DMS153 treated with DMSO at 0.1 percent for 48 hours (cell line): ENCODE data around the gene TRABD2B.

ENCODE experiments used
- DNase-seq: peaks from one replicate; lab custom pipeline; 2025; ENCODE audit not compliant: unreplicated experiment; lab: John Stamatoyannopoulos, UW

Gene TRABD2B

GRCh38 chr1:47810964-47811682, 186.1 kb downstream of the TRABD2B start:
- no peak for DNase-seq

DNA sequence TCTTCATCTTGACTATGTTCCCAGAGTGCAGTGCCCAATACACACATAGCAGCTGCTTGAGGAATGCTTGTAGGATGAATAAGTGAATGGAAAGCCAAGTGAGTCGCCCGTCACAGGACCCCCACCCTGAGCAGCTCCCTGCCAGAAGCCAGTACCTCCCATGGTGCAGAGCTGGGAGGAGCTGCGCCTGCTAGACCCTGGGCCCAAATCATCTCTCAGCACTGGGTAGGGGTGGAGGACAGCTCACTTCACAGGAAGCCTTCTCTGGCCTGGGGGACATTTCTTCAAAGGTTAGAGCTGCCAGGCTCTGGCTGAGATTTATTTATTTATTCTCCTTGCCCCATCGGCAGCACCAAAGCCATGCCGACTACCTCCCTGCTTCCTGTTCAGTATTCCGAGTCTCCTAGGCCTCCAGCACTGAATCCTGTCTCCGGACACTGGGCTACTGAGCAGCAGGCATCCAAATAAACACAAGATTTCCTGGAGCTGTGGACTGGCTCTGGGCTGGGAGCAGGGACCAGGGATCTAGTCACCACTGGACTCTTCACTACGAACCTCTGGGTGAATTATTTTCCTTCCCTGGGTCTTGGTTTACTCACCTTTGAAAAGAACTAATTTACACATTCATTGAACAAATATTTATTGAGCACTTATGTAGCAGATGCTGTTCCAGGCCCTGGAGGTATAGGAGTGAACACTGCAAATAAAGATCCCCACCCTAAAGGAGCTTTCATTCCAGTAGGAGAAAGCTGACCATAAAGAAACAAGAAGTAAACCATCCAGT, 187.7 kb downstream of the TRABD2B start:
- peak; percentile 79 for DNase-seq

GRCh38 chr1:47808612-47809011, 188.6 kb downstream of the TRABD2B start:
- no peak for DNase-seq

- DNase-seq, result no peak
These were observed 191.2 kb downstream of the TRABD2B start for GRCh38 chr1:47805921-47806361.

- DNase-seq, result no peak
These were observed 192.2 kb downstream of the TRABD2B start for GRCh38 chr1:47805018-47805417.

DNA sequence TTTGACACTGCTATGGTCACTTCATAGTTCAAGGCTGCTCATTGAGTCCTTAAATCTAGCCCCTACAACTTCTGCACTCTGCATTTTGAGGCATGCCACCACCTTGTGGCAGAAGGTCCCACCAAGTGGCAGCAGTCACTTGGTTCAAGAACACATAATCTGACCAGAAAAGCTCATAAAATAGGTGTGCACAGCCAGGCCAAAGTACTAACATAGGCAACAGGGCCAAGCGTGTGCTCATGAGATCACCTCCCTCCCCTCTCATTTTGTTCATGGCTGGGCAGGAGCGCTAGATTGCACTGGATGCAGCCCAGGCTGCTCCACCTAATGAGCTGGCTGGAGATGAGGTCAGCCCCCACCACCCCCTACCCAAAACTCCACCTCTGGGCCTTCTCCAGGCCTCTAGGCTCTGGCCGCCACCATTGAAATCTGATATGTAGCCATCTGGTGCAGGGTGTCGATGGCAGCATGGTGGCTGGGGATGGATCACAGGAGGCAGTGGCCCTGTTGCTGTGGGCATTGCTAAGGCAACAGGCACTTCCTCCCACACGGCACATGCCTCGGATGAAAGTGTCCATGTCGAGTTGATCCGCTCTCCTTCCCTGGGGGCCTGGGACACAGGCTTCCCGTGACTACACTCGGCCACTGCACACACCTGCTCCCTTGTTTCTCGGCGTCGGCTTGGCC, 193.2 kb downstream of the TRABD2B start:
- peak; percentile 21 for DNase-seq

DNA sequence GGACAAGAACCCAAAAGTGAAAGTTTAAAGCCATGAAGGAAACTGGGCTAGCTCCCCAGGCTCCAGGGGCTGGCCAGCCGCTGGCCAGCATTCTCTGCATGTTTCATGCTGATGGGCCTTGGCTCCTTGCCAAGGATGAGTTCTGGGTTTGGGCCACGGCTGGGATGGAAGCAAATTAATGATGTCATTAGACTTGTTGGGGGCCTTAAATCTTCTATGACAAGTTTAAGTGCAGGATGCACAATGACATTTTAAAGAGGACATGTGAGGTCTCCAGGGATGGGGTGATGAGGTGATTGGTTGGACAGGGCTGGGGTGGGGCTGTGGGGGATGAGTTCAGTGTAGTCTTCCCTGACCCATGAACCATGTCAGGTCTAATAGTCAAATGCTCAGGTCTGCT, 199.6 kb downstream of the TRABD2B start:
- no peak for DNase-seq

DNA sequence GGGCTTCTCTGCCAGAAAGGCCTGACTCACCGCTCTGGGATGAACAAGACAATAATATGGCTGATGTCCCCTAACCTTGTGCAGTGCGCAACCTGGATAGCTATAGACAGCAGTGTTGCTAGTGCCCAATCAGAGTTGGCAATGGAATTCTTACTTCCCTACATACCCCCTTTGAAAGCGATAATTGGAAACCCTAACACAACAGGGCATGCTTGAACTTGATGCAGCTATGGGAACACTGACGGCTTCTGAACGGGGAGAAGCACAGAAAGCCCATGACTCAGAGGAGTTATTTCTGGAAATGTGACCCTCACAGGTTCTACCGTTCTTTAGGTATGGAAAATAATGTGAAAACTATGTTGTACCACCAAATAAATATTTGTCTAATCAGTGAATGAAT, 200.6 kb downstream of the TRABD2B start:
- DNase-seq, result no peak

DNA sequence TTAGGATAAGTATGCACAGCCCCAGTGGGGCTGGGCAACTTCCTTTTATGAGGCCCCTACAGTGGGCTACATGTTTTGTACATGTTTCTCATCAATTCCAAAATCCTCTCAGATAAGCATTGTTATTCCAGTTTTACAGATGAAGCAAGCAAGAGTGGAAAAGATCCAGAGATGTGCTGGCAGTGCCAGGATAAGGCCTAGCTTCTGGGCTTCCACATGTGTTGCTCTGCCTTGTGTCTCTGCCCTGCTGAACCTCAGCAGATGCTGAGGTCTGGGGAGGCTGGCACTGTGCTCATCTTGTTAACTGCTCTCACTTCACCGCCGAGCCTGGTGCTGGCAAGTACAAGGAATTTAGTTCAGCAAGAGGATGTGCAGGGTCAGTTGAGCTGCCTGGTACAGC, 202.1 kb downstream of the TRABD2B start:
- no peak for DNase-seq

DNA sequence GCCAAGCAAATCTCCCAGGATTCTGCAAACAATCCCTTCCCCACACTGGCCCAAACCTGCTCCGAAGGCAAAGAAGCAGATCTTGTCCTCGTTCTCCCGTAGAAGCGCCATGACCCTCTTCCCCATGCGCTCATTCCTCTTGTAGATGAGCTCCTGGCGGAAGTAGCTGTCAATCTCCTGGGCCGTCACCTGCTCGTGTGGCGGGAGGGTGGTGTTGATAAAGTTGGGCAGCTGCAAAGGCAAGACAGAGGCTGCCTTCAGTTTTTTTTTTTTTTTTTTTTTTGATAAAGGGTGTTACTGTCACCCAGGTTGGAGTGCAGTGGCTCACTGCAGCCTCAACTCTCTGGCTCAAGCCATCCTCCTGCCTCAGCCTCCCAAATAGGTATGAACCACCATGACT, 202.7 kb downstream of the TRABD2B start:
- no peak for DNase-seq

GRCh38 chr1:47794081-47794480, 203.1 kb downstream of the TRABD2B start:
- no peak for DNase-seq

GRCh38 chr1:47793563-47793962, 203.6 kb downstream of the TRABD2B start:
- DNase-seq, result no peak

DNA sequence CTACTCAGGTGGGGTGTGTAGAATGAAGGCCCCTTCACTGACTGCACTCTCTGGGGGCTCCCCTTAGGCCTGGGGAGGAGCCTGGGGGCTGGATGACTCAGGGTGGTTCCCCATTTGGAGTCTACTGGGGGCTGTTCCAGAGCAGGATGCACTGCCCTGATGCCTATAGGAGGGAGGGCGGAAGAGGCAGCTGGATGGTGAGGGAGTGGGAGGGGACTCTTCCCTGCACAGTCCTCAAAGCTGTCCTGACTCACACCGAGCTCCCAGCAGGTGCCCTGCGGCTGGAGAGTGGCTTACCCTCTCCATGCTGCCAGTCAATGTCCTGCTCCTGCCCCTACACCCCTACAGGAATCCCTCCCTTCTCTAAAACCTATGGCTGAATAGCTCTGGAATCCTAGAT, 204.4 kb downstream of the TRABD2B start:
- no peak for DNase-seq

GRCh38 chr1:47791879-47792608, 205.1 kb downstream of the TRABD2B start:
- DNase-seq, result no peak

DNA sequence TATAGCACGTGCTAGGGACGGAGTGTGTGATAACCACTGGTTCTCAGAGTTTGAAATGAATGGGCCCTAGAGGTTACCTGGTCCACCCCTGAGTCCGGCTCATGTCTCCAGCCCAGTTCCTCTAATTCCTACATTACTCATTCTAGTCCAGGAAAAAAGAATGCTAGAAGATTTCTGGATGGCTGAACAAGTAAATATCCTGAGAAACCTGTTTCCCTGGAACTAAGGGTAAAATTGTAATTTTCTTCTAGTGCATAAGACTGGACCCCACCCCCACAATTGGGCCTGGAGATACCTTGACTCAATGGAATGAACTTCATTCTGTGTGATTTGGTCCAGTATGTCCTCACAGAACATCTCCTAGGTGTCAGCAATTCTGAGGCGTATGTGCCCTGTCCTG, 208.4 kb downstream of the TRABD2B start:
- no peak for DNase-seq

- DNase-seq, result no peak
These were observed 209.6 kb downstream of the TRABD2B start for GRCh38 chr1:47787560-47787959.

DNA sequence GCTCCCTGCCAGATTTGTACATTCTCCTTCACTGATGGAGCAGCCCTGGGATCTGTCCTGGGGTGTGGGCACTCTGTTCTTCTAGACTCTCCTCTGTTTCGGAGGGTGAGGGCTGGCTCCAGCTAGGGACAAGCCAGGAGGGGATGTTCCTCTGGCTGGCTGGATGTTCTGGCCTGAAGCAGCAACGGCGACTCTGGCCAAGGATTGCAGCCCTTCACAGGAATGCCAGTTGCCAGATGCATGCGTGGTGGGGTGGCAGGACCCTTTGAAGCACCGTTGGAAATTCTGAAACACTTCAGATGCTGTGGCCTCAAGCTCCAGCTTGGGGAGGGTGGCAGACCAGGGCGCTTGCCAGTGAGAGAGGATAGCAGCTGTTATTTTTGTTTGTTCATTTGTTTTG, 210.9 kb downstream of the TRABD2B start:
- no peak for DNase-seq

DNA sequence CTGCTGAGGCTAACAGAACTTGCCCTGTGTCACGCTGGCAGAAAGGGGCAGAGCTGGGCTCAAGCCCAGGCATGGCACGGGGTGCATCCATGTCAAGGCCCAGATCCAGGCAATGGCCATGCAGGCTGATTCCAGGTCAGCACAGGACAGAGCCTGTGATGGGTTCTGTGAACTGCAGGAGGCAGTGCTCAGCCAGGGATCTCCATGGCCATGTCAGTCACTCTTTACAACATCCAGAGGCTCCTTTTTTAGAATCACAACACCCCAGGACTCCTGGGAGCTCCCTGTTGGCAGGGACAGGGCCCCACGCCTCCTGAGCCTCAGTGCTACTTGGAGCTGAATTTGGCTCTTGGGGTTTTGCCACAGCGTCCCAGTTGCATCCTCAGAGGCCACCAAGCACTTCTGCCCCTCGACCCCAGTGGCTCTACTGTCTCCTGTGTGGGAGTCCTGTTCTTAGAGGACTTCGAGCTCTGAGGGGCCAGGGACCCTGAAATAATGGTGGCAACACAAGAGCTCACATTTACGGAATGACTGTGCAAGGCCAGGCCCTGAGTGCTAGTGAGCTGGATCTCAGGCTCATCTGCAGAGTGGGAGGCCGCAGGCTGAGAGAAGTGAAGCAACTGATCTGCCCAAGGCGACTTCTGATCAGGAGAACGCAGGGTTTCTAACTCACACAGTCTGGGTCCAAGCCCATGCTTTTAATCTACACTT, 211.5 kb downstream of the TRABD2B start:
- DNase-seq, result no peak

- DNase-seq, result no peak
These were observed 212.1 kb downstream of the TRABD2B start for GRCh38 chr1:47785118-47785517.

DNA sequence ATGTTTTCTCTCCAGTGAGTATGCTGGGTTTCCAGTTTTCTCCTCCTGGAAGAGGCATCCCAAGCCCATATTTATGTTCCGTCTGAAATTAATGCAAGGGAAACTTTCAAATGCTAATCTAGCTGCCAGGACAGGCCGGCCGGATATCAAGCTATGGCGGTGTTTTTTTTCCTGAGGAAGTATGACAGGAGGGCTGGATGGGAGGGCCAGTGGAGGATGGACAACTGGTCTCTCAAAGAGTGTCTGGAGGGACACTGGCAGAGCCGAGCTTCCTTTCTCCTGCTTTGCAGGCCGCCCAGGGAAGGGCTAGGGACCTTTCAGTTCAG, 212.7 kb downstream of the TRABD2B start:
- no peak for DNase-seq
